HFF-Myc (cell line): ENCODE measurements around the gene STK11IP.
A peak's percentile ranks its signal among the peaks of the same experiment; 100 is the strongest.

Experiments
- DNase-seq: peaks from one replicate; pipeline ENCODE4 v3.0.0-alpha.2; 2011; ENCODE audit warnings: low read depth; ENCODE audit errors: extremely low read depth
- H3K4me3 ChIP-seq: replicated peaks from 2 replicates; pipeline ENCODE4 v1.5.1; 2011; ENCODE audit warnings: low read depth, mild to moderate bottlenecking, control low read depth, low read length
- TF ChIP-seq, protein P1 (sequence below): IDR thresholded peaks from 2 replicates; pipeline ENCODE4 v1.5.1; 2012; ENCODE audit warnings: mild to moderate bottlenecking, low read depth, low read length, control low read depth; ENCODE audit errors: missing control alignments

The STK11IP gene, protein sequence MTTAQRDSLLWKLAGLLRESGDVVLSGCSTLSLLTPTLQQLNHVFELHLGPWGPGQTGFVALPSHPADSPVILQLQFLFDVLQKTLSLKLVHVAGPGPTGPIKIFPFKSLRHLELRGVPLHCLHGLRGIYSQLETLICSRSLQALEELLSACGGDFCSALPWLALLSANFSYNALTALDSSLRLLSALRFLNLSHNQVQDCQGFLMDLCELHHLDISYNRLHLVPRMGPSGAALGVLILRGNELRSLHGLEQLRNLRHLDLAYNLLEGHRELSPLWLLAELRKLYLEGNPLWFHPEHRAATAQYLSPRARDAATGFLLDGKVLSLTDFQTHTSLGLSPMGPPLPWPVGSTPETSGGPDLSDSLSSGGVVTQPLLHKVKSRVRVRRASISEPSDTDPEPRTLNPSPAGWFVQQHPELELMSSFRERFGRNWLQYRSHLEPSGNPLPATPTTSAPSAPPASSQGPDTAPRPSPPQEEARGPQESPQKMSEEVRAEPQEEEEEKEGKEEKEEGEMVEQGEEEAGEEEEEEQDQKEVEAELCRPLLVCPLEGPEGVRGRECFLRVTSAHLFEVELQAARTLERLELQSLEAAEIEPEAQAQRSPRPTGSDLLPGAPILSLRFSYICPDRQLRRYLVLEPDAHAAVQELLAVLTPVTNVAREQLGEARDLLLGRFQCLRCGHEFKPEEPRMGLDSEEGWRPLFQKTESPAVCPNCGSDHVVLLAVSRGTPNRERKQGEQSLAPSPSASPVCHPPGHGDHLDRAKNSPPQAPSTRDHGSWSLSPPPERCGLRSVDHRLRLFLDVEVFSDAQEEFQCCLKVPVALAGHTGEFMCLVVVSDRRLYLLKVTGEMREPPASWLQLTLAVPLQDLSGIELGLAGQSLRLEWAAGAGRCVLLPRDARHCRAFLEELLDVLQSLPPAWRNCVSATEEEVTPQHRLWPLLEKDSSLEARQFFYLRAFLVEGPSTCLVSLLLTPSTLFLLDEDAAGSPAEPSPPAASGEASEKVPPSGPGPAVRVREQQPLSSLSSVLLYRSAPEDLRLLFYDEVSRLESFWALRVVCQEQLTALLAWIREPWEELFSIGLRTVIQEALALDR

GRCh38 chr2:219597552-219598307, at the start of gene STK11IP:
Gene STK11IP, plus strand, starts transcription at chr2:219597857. Its CDS starts 263 bp downstream, at chr2:219598120.
- TF ChIP-seq, protein P1, sequence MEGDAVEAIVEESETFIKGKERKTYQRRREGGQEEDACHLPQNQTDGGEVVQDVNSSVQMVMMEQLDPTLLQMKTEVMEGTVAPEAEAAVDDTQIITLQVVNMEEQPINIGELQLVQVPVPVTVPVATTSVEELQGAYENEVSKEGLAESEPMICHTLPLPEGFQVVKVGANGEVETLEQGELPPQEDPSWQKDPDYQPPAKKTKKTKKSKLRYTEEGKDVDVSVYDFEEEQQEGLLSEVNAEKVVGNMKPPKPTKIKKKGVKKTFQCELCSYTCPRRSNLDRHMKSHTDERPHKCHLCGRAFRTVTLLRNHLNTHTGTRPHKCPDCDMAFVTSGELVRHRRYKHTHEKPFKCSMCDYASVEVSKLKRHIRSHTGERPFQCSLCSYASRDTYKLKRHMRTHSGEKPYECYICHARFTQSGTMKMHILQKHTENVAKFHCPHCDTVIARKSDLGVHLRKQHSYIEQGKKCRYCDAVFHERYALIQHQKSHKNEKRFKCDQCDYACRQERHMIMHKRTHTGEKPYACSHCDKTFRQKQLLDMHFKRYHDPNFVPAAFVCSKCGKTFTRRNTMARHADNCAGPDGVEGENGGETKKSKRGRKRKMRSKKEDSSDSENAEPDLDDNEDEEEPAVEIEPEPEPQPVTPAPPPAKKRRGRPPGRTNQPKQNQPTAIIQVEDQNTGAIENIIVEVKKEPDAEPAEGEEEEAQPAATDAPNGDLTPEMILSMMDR = no peak
- DNase-seq = peak; percentile 87
- peak within 1 kb of the TSS; percentile 73 for H3K4me3 ChIP-seq

DNA sequence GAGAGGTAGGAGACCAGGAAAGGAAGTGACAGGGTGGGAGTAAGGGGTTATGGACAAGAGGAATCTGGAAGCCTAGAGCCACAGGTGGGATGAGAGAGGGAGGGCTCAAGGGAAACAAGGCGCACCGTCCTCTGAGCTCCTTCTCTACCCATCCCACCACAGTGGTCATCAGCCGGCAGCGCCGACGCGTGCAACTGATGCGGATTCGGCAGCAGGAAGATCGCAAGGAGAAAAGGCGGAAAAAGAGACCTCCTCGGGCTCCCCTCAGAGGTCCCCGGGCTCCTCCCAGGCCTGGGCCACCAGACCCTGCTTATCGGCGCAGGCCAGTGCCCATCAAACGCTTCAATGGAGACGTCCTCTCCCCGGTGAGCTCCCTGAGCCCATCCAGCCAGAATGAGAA, 48.7 kb upstream of the STK11IP start:
- TF ChIP-seq, protein P1 = no peak
- no peak for DNase-seq
- H3K4me3 ChIP-seq = no peak overlapping the region

- DNase-seq = no peak
- TF ChIP-seq, protein P1 = no peak
- H3K4me3 ChIP-seq = no peak overlapping the region
These were observed 48.0 kb upstream of the STK11IP start for GRCh38 chr2:219549619-219550018.

GRCh38 chr2:219551441-219552381, 45.9 kb upstream of the STK11IP start:
- H3K4me3 ChIP-seq = peak overlapping the region; percentile 44
- TF ChIP-seq, protein P1 = no peak
- DNase-seq = no peak

- H3K4me3 ChIP-seq = peak overlapping the region; percentile 44
- TF ChIP-seq, protein P1 = no peak
- no peak for DNase-seq
These were observed 45.1 kb upstream of the STK11IP start for GRCh38 chr2:219552382-219553167.
